HG02840 (cell line): Measurements from ENCODE around the gene SH3BGR.

Source experiments
- ATAC-seq: cut with Tn5 transposase; IDR thresholded peaks from one replicate; pipeline ENCODE4 v1.9.1; 2021; ENCODE audit warnings: mild to moderate bottlenecking, moderate library complexity, moderate number of reproducible peaks; ENCODE audit not compliant: unreplicated experiment, low FRiP score

The SH3BGR gene

GRCh38 chr21:39510240-39510639, 58.5 kb downstream of the SH3BGR start:
- no peak for ATAC-seq

DNA sequence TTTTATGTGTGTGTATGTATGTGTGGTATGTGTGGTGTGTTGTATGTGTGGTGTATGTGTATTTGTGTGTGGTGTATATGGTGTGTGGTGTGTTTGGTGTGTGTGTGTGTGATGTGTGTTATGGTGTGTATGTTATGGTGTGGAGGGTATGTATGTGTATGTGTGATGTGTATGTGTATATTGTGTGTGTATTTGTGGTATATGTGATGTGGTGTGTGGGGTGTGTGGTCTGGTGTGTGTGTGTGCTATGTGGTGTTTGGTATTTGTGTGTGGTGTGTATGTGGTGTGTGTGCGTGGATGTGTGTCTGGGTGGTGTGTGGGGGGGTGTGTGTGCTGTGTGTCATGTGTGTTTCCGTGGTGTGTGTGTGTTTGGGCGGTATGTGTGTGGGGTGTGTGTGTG, 59.3 kb downstream of the SH3BGR start:
- no peak for ATAC-seq

- ATAC-seq = no peak
These were observed 62.0 kb downstream of the SH3BGR start for GRCh38 chr21:39513735-39514134.

- ATAC-seq = no peak
These were observed 64.1 kb downstream of the SH3BGR start for GRCh38 chr21:39515684-39516472.

DNA sequence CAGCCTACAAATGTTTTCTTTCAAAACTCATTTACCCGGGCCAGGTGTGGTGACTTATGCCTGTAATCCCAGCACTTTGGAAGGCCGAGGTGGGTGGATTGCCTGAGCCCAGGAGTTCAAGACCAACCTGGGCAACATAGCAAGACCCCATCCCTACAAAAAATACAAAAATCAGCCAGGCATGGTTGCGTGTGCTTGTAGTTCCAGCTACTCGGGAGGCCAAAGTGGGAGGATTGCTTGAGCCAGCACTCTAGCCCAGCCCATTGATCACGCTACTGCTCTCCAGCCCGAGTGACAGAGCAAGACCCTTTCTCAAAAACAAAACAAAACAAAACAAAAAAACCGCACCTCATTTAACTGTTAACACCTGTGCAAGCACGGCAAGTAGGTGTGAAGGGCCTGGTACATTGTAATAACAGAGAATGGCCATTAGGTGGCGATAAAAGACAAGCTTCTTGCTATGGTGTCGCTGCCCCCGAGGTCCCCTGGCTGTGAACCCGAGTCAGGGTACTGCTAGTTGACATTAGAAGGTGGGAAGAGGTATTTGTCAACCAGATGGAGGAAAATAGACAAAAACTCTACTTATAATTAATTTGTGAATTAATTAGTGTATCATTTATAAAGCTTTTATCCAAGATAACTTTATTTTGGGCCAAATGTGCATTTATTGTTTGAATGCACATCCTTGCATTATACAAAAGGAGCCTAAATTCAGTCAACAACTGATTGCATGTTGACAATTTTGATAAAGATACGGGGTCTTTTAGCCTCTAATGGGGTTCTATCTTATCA, 66.5 kb downstream of the SH3BGR start:
- no peak for ATAC-seq

DNA sequence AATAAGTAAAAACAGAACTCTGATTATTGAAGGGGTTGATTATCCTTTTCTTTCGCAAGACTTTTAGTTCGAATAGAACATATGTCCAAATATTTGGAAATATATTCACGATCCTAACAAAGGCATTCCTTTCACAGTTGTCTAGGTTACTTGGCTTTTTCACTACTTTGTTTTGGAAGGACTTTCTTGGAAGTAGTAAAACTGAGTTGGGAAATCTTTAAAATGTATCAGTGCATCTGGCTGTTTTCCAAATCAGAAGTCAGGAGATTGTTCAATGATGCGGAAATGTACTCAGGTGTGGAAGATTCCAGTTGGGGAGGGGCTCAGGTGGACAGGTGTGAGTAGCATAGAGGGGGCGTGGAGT, 67.1 kb downstream of the SH3BGR start:
- no peak for ATAC-seq

- no peak for ATAC-seq
These were observed 68.1 kb downstream of the SH3BGR start for GRCh38 chr21:39519835-39520234.

- no peak for ATAC-seq
These were observed 71.6 kb downstream of the SH3BGR start for GRCh38 chr21:39523399-39523798.

DNA sequence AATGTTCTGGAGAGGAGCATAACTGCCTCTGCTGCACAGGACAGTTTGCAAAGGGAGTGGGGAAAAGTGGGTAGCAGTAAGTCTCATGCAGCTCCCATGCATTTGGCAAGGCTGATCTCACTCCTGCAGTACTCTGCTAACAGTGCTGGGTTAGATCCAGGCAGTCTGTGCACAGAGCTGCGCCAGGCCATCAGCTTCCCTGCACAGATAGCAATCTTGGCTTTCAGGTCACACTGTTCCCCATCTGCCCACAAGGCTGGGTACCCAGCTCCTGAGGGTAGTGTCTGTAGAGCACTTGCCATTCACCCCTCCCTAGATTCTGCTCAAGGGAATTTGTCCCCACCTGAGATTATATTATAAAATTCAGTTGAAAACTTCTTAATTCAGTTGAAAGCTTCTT, 72.1 kb downstream of the SH3BGR start:
- no peak for ATAC-seq

GRCh38 chr21:39525129-39525528, 73.4 kb downstream of the SH3BGR start:
- ATAC-seq = no peak

DNA sequence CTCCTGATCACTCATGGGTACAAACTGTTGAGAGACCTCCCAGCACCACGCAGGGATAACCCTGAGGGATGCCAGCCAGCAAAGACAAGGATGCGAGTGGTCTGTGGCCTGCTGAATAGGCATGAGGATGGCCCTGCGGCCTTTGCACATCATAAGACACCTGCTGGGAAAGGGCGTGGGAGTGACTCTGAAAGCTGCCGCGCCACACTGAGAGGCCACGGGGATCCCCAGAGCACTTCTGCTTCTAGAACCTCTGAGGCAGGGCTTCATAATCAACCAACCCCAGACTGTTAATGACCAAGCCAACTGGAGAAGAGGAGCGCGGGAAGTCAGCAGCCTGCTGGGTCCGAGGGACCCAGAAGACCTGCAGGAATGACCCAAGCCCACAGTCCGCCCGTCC, 73.8 kb downstream of the SH3BGR start:
- ATAC-seq = no peak

GRCh38 chr21:39527067-39527595, 75.4 kb downstream of the SH3BGR start:
- ATAC-seq = no peak

DNA sequence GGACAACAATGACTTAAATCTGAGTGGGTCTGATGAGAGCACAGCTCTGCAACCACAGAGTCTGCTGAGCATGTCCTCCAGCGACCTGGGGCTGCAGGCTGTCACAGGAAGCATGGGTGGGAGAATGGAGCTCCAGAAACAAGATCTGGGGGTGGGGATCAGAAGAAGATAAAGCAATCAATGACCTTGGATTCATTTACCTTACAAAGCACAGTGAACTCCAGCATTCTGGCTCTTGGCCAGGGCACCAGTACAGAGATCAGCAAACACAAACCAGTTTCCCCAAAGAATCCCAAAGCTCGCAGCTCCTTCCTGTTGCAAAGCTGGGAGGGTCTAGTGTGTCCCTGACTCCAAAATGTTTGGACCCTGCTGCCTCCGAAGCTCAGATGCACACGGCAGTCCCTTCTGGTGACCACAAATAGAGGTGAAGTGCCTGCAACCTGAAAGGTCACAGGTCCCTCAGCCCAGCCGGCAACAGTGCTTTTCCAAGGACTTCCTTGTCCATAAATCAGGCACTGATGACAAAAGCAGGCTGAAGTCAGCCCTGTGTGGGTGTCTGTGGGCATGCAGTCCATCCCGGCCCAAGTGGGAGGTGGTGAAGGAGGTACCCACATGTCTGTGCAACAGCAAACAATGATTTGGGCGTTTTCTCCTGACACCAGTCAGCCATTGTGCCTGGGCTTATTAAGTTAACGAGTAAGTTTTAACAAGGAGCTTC, 76.1 kb downstream of the SH3BGR start:
- ATAC-seq = no peak

DNA sequence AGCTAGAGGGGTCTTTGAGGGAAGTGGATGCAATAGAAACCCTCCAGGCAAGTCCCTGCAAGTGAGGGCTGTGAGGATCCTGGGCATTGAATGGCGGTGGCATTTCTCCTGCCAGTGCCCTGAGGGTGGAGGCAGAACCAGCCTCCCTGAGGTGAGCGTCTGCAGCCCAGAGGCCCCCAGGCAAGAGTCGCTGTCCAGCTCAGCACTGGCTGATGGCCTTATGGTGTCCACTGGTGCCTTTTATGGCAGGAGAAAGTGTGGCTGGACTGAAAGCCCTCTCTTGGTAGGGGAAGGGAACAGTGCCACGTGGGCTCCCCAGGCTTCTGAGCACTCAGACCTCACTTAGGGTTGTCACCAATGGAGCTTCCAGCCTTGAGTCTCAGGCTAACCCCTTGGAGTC, 77.3 kb downstream of the SH3BGR start:
- no peak for ATAC-seq

GRCh38 chr21:39531064-39531463, 79.3 kb downstream of the SH3BGR start:
- ATAC-seq = no peak

DNA sequence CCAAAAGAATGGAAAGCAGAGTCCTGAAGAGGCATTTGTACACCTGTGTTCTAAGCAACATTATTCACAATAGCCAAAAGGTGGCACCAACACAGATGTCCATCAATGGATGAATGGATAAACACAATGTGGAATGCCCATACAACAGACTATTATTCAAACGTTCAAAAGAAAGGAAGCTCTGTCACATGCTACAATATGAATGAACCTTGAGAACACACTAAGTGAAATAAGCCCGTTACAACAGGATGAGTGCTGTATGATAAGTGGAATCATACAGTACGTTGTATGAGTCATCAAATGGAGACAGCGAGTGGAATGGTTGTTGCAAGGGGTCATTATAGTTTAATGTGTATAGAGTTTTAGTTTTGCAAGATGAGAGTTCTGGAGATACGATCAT, 80.1 kb downstream of the SH3BGR start:
- no peak for ATAC-seq

GRCh38 chr21:39533545-39534380, 82.0 kb downstream of the SH3BGR start:
- ATAC-seq = no peak

GRCh38 chr21:39535646-39536437, 84.1 kb downstream of the SH3BGR start:
- no peak for ATAC-seq

GRCh38 chr21:39536835-39537234, 85.1 kb downstream of the SH3BGR start:
- no peak for ATAC-seq
